HG03060 (cell line): ENCODE data around the gene ABCG1.

Experiments
- ATAC-seq: cut with Tn5 transposase; IDR thresholded peaks from one replicate; pipeline ENCODE4 v1.9.1; 2021; ENCODE audit warnings: low read depth, moderate number of reproducible peaks; ENCODE audit not compliant: unreplicated experiment

ABCG1 gene

DNA sequence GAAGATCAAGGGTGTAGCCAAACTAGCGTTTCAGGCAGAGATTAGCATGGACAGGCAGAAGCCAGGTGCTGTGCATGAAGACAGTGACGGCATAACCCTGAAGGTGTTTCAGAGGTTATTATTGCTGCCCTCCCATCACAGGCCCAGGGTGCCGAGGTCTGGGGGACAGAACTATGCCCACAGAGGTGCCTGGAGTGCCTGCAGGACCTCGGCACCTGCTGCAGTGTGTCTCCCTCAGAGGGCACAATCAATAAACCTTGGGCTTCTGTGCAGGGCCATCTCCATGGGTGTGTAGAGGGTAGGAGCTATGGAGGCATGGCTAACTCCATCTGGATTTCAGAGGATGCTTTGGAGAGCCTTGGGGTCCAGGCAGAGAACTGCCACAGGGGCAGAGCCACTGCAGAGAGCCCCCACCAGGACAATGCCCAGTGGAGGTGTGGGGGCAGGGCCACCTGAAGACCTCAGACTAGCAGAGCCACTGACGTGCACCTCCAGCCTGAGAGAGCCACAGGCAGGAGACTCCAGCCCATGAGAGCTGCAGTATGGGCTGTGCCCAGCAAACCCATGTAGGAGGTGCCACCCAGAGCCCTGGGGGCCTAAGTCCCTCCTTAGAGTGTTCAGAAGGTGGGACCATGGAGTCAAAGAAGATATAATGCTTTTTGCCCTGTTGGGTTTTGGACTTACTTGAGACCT, 5.7 kb upstream of the ABCG1 start:
- ATAC-seq: no peak

DNA sequence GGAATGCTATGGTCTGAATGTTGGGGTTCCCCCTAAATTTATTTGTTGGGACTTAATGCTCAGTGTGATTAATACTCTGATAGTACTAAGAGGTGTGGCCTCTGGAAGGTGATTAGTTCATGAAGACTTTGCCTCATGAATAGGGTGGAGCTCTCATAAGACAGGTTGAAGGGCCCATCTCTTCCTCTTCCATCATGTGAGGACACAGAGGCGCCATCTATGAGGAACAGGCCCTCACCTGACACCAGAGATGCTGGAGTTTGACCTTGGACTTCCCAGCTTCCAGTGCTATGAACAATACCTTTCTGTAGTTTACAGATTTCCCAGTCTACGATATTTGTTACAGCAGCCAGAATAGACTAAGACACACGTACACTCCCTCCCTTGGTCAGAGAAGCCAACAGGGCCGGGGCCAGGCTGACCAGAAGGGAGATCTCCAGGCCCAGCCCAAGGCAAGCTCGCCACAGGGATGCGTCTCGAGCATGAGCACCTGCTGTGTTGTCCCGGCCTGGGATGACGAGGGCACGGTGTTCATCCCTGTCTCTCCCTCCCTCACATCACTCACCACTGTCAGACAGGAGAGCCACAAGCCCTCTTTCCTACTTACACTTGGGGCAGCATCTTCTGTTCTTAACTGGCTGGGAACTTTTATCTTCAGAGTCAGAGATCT, 4.7 kb upstream of the ABCG1 start:
- no peak for ATAC-seq

DNA sequence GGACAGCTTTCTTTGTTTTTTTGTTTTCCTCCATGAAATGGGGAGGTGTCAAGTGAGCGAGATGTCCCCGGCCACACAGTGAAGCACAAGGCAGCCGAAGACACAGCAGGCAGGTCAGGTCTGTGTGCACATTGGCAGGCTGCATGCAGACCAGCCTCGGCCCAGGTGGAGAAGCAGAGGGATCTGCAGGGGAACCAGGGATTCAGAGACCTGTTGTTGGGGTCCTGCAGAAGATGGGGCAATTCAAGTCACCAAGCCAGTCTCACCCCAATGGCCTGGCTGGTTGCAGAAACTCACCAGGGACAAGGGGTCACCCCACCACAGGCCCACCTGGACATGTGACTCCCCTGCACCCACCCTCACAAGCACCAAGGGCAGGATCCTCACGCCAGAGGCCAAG, 4.0 kb upstream of the ABCG1 start:
- no peak for ATAC-seq

DNA sequence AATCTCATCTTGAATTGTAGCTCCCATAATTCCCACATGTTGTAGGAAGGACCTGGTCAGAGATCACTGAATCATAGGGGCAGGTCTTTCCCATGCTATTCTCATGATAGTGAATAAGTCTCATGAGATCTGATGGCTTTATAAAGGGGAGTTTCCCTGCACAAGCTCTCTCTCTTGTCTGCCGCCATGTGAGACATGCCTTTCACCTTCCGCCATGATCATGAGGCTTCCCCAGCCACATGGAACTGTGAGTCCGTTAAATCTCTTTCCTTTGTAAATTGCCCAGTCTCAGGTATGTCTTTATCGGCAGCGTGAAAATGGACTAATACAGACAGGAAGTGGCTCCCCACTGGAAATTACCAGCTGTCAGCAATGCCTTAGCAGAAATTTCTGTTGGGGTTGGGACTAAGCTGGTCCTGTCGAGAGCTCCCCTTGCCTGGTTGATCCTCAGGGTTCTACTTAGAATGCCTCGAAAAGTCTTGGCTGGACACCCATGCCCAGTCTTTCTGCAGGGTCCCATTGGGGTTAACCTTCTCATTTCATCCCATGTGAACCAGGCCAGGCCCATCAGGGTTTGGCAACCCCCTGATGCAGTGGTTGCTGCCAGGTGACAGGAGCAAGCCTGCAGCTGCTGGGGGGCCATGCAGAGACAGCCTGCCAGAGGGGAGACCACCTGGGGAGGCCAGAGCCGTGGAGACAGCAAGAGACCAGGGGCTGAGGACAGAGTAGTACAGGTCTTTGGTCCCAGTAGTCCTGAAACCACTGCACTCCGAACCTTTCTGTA, 2.8 kb upstream of the ABCG1 start:
- no peak for ATAC-seq

DNA sequence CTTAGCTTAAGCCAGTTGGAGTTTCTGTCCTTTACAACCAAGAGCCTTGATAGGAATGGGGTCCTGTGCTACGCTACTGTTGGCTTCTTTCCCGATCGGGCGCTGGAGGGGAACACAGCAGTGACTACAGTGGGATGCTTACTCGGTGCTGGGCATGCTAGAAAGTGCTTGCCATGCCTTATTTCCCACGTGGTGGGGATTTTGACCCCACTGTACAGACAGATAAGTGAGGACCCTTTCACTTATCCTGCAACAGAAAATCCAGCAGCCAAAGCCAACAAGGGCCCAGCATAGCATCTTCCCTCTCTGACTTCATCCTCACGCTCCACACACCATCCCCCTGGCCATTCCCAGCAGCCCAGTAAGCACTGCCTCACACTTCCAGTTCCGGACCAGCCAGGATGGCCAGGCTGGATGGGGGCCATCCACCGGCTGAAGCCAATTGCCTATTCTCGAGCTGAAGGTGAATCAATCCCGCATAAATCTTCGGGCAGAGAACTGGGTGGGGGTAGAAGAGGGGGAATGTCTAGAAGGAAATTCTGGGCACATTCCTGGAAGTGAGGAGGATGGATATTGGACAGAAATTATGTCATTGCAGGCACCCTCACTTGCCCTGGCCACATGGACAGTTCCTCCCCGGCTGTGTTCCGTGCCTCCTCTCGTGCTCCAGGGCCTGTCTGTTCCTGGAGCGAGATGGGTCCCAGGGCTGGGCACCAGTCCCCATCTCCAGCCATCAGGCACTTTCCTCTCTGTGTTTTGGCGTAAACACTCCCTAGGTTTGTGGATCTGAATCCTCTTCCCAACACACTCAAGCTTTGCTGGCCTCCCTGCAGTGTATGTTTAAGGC, 2.0 kb upstream of the ABCG1 start:
- ATAC-seq: no peak

DNA sequence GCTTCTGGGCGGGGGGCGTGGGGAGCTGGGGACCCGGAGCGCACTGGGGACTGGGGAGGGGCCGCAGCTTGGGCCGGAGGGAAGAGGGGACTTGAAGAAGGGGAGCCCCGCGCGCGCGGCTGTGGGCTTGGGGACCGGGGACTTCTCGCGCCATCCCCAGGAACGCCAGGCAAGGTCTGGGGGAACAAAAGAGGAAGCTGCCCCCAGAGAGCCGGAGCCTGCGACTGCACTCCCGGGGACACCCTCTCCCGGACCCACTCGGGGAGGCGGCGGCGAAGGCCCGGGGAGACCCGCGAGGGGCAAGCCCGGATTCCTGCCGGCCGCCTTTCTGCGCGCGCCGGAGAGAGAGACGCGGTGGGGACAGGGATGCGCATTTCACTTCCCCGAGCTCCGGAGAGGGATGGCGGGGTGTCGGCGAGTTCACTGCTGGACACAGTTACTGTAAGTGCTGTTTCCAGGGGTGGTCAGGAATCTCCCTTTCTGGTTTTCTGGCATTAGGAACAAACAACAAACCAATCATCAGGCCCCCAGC, 732 bp downstream of the ABCG1 start:
- no peak for ATAC-seq

DNA sequence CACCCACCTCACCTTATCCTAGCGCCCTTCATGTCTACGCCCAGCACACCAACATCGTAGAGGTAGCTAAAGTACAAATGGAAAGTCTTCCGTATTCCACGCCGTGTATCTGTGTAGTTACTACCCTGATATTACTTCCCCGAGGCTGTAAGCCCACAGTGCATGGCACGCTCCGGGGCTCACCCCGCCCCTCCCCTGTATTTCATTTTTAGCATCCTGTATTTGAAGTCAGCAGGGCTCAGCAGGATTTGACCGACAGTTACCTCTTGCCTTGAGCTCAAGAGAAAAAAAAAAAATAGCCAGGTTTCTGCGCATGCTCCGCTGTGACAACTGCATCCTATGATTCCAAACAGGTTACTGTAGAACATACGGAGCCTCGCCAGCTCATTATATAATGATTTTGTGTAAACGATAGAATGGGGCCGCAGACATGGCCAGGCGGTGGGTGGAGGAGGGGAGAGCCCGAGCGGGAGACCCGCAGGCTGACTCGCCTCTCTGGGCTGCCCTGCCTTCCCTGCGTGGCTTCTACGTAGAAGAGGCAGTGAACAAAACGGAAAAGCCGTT, 1.3 kb downstream of the ABCG1 start:
- no peak for ATAC-seq

DNA sequence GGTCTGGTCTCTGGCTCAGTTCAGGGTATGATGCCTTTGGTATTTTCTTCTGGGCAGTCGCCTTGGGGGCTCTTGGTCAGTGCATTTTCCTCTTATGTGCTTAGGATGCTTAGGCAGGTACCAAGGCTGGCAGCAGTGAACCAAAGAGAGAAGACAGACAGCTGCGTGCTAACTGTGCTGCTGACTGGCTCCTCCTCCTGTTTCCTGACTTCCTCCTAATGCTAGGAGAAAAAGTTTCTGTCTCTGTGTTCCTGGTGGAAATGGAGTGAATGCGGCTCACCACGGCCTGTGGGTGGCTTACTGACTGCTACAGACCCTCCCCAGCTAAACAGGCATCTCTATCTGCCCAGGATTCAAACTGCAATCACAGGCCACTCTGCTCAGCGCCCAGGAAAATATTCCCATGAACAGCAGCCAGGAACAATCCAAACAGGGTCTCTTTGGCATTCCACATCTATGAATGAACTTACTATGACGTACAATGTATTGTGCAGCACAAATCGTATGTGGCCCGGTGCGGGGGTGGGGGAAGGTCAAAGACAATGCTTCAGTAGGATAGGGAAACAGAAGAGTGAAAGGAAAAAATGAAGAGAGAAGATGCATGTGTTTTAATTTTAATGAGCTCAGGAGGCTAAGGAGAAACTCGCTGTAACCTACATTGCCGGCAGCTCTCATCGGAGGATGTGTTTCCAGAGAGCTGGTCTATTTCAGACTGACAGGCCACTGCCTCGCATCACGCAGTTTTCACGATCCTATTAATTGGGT, 2.8 kb downstream of the ABCG1 start:
- no peak for ATAC-seq

DNA sequence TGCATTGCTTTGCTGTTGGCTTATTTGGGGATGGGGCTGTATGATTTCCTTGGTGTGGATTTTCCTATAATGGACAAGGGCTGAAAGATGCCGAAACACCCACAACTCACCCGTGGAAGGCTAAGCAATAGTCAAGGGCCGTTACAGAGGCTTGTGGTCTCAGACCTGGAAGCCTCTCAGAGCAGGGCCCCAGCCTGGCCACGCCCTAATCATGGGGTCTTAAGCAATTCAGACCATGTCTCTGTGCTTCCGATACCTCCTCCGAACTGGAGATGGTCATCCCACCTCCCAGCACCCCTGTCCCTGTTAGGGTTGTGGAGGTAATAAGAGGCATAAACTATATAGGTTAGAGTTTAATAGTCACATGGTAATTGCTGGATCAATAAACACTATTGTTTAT, 3.4 kb downstream of the ABCG1 start:
- ATAC-seq: no peak

DNA sequence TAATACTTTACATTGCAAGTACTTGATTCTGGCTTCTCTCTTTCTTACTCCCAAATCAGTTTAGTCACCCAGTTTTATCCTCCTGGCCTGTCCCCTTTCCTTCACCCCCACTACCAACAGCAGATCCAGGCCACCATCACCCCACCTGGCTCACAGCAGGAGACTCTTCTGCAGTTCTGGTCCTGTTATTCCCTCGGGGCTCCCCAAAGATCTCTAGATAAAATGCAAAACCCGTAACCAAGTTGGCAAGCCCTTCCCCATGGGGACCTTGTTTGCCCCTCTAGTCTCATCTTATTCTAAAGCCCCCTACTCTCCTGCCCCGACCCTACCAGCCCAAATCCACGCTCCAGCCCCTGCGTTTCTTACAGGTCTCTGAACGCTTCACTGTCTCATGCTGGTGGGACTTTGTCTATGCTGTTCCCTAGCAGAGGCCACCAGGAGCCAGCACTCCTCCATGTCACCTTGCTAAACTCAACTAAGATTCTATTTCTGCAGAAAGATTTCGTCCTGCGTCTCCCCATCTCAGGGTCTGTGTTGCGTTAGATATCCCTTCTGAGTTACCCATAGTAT, 4.0 kb downstream of the ABCG1 start:
- ATAC-seq: no peak

DNA sequence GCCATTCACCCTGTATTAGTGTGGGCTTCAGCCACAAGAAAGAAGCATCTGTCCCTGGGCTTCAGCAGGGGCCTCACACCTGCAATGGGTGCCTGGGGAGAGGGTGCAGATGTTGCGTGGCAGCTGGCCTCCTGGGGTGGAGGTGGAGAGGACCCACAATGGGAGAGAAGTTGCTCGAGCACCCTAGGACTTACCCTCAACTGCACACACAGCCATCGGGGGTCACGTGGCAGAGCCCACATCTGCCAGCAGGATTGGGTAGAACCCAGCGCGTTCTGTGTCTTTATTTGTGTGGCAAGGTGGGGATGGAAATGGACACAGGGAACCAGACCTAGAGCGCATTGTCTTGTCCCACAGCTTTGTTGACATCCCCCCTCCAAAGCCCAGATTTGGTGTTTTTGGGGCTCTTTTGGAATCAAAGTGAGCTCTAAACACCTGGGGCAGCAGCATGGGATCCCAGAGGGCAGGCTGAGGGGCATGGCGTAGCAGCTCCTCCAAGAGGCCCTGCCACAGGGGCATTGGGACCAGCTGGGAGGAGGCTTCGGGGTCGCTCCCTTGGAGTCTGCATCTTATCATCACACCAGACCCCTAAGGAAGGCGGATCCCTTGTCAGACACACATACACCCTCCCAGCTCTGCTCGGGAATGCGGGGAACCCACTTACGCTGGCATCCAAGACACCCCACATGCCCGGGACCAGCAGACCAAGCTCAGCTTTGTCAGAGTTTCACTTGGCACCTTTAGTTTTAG, 5.1 kb downstream of the ABCG1 start:
- no peak for ATAC-seq

DNA sequence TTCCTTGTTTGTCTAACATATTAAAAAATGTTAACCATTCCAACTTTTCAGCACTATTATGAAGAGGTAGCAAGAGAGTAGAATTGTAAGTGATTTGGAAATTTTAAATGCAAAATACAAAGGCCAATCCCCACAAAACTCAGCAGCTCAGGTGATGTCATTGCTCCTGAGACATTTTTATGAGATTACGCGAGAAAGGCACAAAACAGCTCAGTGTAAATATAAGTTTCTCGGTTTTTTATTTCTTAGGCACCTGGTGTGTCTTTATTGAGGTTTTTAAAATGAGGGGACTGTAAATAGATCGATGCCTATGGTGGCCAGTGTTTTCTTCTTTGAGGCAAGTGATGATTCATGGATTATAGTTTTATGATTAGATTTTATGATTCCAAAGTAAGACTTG, 6.1 kb downstream of the ABCG1 start:
- ATAC-seq: no peak

DNA sequence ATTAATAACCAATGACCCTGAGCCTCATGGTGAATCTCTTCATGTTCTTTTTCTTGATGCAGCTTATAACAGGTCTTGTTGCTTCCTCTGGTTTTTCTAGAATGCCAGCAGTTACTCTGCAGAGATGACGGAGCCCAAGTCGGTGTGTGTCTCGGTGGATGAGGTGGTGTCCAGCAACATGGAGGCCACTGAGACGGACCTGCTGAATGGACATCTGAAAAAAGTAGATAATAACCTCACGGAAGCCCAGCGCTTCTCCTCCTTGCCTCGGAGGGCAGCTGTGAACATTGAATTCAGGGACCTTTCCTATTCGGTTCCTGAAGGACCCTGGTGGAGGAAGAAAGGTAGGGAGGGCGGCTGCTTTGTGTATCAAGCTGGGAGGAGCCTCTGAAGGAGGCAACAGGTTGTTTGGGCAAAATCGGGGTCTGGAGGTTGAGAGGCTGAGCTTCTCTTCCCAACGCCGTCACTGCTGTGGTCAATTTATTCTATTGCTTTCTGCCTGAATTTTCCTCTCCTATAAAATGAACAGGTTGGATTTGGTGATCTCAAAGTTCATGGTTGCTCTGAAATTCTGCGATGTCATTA, 6.7 kb downstream of the ABCG1 start:
- no peak for ATAC-seq

DNA sequence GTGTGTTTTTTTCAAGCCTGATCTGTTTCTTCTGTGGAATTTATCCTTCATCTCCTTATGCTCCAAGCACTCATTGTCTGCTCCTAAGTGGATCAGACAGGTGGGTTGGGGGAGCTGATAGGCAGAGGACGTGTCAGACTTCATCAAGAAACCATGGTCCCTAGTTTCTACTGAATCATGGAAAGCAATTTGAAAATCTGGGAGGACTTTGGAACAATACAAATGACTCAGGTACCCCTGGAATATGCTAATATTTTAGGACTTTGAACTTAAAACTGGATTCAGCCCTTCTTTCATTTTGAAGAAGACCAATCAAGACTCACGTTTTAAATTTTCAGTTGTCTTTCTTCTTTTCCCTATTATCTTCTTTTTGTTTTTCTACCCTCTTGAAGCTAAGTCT, 7.7 kb downstream of the ABCG1 start:
- ATAC-seq: no peak

DNA sequence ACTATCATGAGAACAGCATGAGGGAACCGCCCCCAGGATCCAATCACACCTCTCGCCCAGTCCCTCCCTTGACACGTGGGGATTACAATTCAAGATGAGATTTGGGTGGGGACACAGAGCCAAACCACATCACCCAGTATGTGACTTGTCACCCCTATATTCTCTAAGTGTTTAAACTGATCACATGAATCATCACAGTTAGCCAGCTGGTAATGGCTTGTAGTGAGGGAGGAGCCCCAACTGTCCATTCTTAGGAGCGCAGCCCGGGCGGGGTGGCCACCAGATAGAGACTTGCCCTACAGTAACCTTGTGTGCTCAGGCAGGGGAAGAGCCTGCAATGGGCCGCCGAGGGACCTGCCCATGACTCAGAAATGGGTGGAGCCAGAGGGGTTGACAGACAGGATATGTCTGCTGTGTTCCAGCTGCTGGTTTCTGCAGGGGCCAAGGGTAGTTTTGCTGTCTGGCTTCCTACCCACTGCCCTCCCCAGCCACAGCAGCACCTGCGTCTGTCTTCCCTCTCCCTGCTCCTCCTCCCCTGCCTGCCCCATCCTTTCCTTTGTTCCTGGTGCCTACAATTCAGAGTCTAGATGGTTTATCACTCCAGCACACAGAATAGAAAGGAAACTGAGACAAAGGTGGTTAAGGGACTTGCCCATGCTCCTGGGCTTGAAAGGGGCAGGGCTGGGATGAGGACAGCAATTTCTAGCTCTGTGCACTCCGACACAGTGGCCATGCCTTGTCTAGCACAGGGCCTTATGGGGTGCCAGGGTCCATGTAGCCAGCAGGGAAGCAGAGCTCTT, 9.2 kb downstream of the ABCG1 start:
- peak; percentile 79 for ATAC-seq

DNA sequence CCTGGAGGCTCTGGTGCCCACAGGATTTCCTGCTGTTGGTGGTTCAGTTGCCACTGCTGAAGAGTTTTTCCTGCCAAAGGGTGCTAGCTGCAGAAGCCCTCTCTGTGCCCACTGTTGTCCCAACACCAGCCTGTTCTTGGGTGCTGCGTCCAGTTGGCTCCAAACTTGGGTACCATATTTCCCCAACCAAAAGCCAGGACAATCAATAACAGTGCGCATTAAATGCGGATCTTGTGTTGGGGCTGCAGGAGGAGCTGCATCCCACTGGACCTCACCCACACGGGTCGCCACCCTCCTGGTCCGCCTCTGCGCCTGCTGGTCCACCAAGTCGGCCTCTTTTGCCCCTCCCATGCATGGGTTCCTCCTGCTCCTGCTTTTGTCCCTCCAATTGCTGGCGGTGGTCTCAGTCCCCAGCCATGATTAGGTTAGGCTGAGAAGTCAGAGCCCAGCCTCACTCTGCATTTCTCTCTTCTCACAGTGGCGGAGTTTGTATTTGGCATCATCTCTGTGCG, 9.8 kb downstream of the ABCG1 start:
- no peak for ATAC-seq

DNA sequence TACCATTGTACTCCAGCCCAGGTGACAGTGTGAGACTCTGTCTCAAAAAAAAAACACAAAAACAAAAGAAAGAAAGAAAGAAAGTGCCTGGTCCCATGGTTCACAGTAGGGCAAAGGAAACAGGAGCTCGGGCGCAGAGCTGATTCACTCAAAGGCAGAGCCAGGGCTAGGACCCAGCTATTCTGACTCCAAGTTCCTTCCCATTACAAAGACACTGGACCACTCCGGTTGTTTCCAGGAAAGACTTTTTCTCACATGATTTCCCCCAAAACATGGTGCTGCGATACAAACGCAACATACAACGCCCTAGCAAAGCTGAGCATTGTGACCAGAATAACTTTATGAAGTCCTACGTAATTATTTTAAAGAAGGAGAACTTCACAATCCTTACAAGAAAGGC, 10.7 kb downstream of the ABCG1 start:
- no peak for ATAC-seq
